H1 (cell line): ENCODE results near the gene GUCA1A.
A peak's percentile ranks its signal among the peaks of the same experiment; 100 is the strongest.

Experiments
- ASH2L ChIP-seq: fragments of 200-600, 300-600 bp; sonication (generic); IDR thresholded peaks from one replicate; pipeline ENCODE4 v1.7.1; 2017; ENCODE audit warnings: low read length
- CTCF ChIP-seq, 3 experiments: IDR thresholded peaks; 1 replicate in 2 of 3; 2 replicates in 1 of 3; pipeline versions ENCODE4 v1.5.1 to v1.6.1; 2011; ENCODE audit warnings: low read length in 3 of 3, mild to moderate bottlenecking in 3 of 3, inconsistent platforms in 2 of 3, low read depth in 1 of 3, moderate library complexity in 1 of 3; ENCODE audit not compliant: insufficient read depth in 1 of 3; ENCODE audit errors: control extremely low read depth in 1 of 3
- EP300 ChIP-seq, 2 experiments: IDR thresholded peaks; 1 replicate in 1 of 2; 2 replicates in 1 of 2; pipeline ENCODE4 v1.6.1; 2011 to 2012; ENCODE audit warnings: low read depth in 2 of 2, low read length in 2 of 2, mild to moderate bottlenecking in 2 of 2, borderline replicate concordance in 1 of 2, inconsistent platforms in 1 of 2, moderate library complexity in 1 of 2
- EZH2 ChIP-seq: fragments of 200-600 bp; sonication (generic); IDR thresholded peaks from 2 replicates; pipeline ENCODE4 v1.7.1; 2012; ENCODE audit warnings: low read depth, mild to moderate bottlenecking, moderate library complexity, low read length, inconsistent platforms; ENCODE audit not compliant: severe bottlenecking
- JUN ChIP-seq: IDR thresholded peaks from 2 replicates; pipeline ENCODE4 v1.6.1; 2011; ENCODE audit warnings: low read depth, mild to moderate bottlenecking, improper control_type of control experiment, low read length
- MAFK ChIP-seq: IDR thresholded peaks from 2 replicates; pipeline ENCODE4 v1.6.1; 2012; ENCODE audit warnings: low read depth, mild to moderate bottlenecking, improper control_type of control experiment, low read length
- MAX ChIP-seq: IDR thresholded peaks from 2 replicates; pipeline ENCODE4 v1.6.1; 2012; ENCODE audit warnings: inconsistent platforms
- POLR2A ChIP-seq, 2 experiments: IDR thresholded peaks; 1 replicate in 1 of 2; 2 replicates in 1 of 2; pipeline ENCODE4 v1.6.1; 2011; ENCODE audit warnings: low read depth in 2 of 2, low read length in 2 of 2, mild to moderate bottlenecking in 2 of 2; ENCODE audit errors: control extremely low read depth in 1 of 2
- POLR2AphosphoS5 ChIP-seq: IDR thresholded peaks from 2 replicates; pipeline ENCODE4 v1.6.1; 2011; ENCODE audit warnings: low read depth, low read length
- TF ChIP-seq, protein P1 (sequence below): IDR thresholded peaks from 2 replicates; pipeline ENCODE4 v1.6.1; 2012; ENCODE audit warnings: low read length, inconsistent platforms
- TF ChIP-seq, protein P2 (sequence below): IDR thresholded peaks from 2 replicates; pipeline ENCODE4 v1.6.1; 2011; ENCODE audit warnings: low read length, improper control_type of control experiment

- no peak for TF ChIP-seq CTCF (IDR thresholded peaks at IDR 0.05; ENCODE audit: control extremely low read depth in 1 of 3, insufficient read depth in 1 of 3, low read depth in 1 of 3, low read length in 3 of 3)
- TF ChIP-seq POLR2A (IDR thresholded peaks at IDR 0.05; ENCODE audit: control extremely low read depth in 1 of 2, low read depth in 2 of 2, low read length in 2 of 2) = peak in 1 of 2 experiments; percentile 81; a peak in 2 of 3 replicates
- TF ChIP-seq, protein P1, sequence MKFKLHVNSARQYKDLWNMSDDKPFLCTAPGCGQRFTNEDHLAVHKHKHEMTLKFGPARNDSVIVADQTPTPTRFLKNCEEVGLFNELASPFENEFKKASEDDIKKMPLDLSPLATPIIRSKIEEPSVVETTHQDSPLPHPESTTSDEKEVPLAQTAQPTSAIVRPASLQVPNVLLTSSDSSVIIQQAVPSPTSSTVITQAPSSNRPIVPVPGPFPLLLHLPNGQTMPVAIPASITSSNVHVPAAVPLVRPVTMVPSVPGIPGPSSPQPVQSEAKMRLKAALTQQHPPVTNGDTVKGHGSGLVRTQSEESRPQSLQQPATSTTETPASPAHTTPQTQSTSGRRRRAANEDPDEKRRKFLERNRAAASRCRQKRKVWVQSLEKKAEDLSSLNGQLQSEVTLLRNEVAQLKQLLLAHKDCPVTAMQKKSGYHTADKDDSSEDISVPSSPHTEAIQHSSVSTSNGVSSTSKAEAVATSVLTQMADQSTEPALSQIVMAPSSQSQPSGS = no peak
- no peak for TF ChIP-seq MAFK
- no peak for TF ChIP-seq ASH2L
- TF ChIP-seq MAX = peak; percentile 69
- TF ChIP-seq JUN = no peak
- 0 out of 3 replicates have a peak, but pooled peaks of 1 of the 2 experiments have one; percentile 62 for TF ChIP-seq EP300 (IDR thresholded peaks at IDR 0.05; ENCODE audit: borderline replicate concordance in 1 of 2, low read depth in 2 of 2, low read length in 2 of 2)
- TF ChIP-seq, protein P2, sequence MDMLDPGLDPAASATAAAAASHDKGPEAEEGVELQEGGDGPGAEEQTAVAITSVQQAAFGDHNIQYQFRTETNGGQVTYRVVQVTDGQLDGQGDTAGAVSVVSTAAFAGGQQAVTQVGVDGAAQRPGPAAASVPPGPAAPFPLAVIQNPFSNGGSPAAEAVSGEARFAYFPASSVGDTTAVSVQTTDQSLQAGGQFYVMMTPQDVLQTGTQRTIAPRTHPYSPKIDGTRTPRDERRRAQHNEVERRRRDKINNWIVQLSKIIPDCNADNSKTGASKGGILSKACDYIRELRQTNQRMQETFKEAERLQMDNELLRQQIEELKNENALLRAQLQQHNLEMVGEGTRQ = no peak
- no peak for TF ChIP-seq EZH2
- peak; percentile 56 for TF ChIP-seq POLR2AphosphoS5
These were observed 30.9 kb upstream of the GUCA1A start, which contains the start of gene C6orf132 for GRCh38 chr6:42142118-42142835.
